Subcutaneous abdominal adipose tissue (tissue), 5 donors: Measurements from ENCODE around the gene RPL27A.

ENCODE experiments used
- H3K27ac ChIP-seq: one replicate; pipeline ENCODE4 v1.7.0; 2013; ENCODE audit warnings: low read depth, mild to moderate bottlenecking, inconsistent platforms, low read length, moderate library complexity
- H3K27me3 ChIP-seq, 5 donors: one replicate each; pipeline ENCODE4 v1.7.0; 2013; ENCODE audit warnings: low read length in 5 of 5, inconsistent platforms in 1 of 5; ENCODE audit not compliant: control insufficient read depth in 5 of 5, insufficient read depth in 4 of 5
- H3K36me3 ChIP-seq, 5 donors: one replicate each; pipeline ENCODE4 v1.7.0; 2013; ENCODE audit warnings: low read length in 5 of 5; ENCODE audit not compliant: control insufficient read depth in 5 of 5, insufficient read depth in 5 of 5
- H3K4me1 ChIP-seq, 5 donors: one replicate each; pipeline ENCODE4 v1.7.0; 2013; ENCODE audit warnings: low read length in 5 of 5, mild to moderate bottlenecking in 3 of 5, moderate library complexity in 1 of 5; ENCODE audit not compliant: control insufficient read depth in 5 of 5, insufficient read depth in 5 of 5
- H3K4me3 ChIP-seq, 5 donors: one replicate each; pipeline ENCODE4 v1.7.0; 2013; ENCODE audit warnings: low read length in 5 of 5, low read depth in 1 of 5
- H3K9ac ChIP-seq, 5 donors: one replicate each; pipeline ENCODE4 v1.7.0; 2013; ENCODE audit warnings: low read length in 5 of 5, mild to moderate bottlenecking in 4 of 5, moderate library complexity in 3 of 5
- H3K9me3 ChIP-seq, 5 donors: one replicate each; pipeline ENCODE4 v1.7.0; 2013; ENCODE audit warnings: low read length in 5 of 5; ENCODE audit not compliant: control insufficient read depth in 5 of 5
- donor health status: healthy.
- donor health status: healthy.
- donor health status: healthy.
- donor health status: healthy.
- donor health status: healthy.

RPL27A gene

GRCh38 chr11:8726395-8726794, 43.8 kb downstream of the RPL27A start:
- H3K36me3 ChIP-seq = peaks cover 0 to 14% (median 10%) of the 10 kb centered on the region in 5 donors
- H3K4me1 ChIP-seq = peaks cover 5 to 32% (median 8%) of the 10 kb centered on the region in 5 donors
- no peaks in the 10 kb centered on the region for H3K27me3 ChIP-seq
- no peak overlapping the region for H3K9ac ChIP-seq
- H3K27ac ChIP-seq = no peak overlapping the region
- no peaks in the 10 kb centered on the region for H3K9me3 ChIP-seq
- no peak overlapping the region for H3K4me3 ChIP-seq

- H3K27ac ChIP-seq = no peak overlapping the region
- H3K9me3 ChIP-seq = no peaks in the 10 kb centered on the region
These were observed 46.0 kb downstream of the RPL27A start for GRCh38 chr11:8728563-8728962.

GRCh38 chr11:8729067-8729466, 46.5 kb downstream of the RPL27A start:
- Histone ChIP-seq H3K27me3 (no peaks in the 10 kb centered on the region), H3K9me3 (no peaks in the 10 kb centered on the region), H3K4me1 (peaks cover 8 to 36% (median 22%) of the 10 kb centered on the region in 5 donors), H3K36me3 (peaks cover 0 to 14% (median 10%) of the 10 kb centered on the region in 5 donors), H3K9ac (no peak overlapping the region), H3K27ac (no peak overlapping the region), H3K4me3 (no peak overlapping the region)

More at GRCh38 chr11:8728563-8728962, 46.0 kb downstream of the RPL27A start:
- peaks cover 0 to 14% (median 10%) of the 10 kb centered on the region in 5 donors for H3K36me3 ChIP-seq
- no peak overlapping the region for H3K9ac ChIP-seq
- no peak overlapping the region for H3K4me3 ChIP-seq
- H3K27me3 ChIP-seq = no peaks in the 10 kb centered on the region
- H3K4me1 ChIP-seq = peaks cover 8 to 33% (median 22%) of the 10 kb centered on the region in 5 donors

- Histone ChIP-seq H3K36me3 (peaks cover 0 to 10% (median 9%) of the 10 kb centered on the region in 5 donors), H3K9ac (no peak overlapping the region), H3K27me3 (no peaks in the 10 kb centered on the region), H3K4me1 (peaks cover 9 to 38% (median 24%) of the 10 kb centered on the region in 5 donors), H3K27ac (no peak overlapping the region), H3K4me3 (no peak overlapping the region), H3K9me3 (no peaks in the 10 kb centered on the region)
These were observed 47.5 kb downstream of the RPL27A start for GRCh38 chr11:8729837-8730696.

GRCh38 chr11:8730697-8731020, 48.1 kb downstream of the RPL27A start:
- Histone ChIP-seq H3K36me3 (peaks cover 0 to 10% (median 8%) of the 10 kb centered on the region in 5 donors), H3K27ac (no peak overlapping the region), H3K9me3 (no peaks in the 10 kb centered on the region), H3K27me3 (no peaks in the 10 kb centered on the region), H3K9ac (no peak overlapping the region), H3K4me1 (peaks cover 12 to 43% (median 27%) of the 10 kb centered on the region in 5 donors), H3K4me3 (no peak overlapping the region)

- Histone ChIP-seq H3K9ac (peak overlapping the region in 1 of 5 donors; percentile 3), H3K9me3 (no peaks in the 10 kb centered on the region), H3K27ac (peak overlapping the region; percentile 77), H3K27me3 (no peaks in the 10 kb centered on the region), H3K36me3 (peaks cover 0 to 10% (median 4%) of the 10 kb centered on the region in 5 donors), H3K4me3 (no peak overlapping the region), H3K4me1 (peaks cover 12 to 40% (median 27%) of the 10 kb centered on the region in 5 donors)
These were observed 49.2 kb downstream of the RPL27A start for GRCh38 chr11:8731647-8732323.

- Histone ChIP-seq H3K27me3 (no peaks in the 10 kb centered on the region), H3K36me3 (peaks cover 0 to 10% (median 4%) of the 10 kb centered on the region in 5 donors), H3K9ac (peak overlapping the region in 1 of 5 donors; percentile 3), H3K9me3 (no peaks in the 10 kb centered on the region), H3K4me1 (peaks cover 12 to 35% (median 27%) of the 10 kb centered on the region in 5 donors), H3K4me3 (no peak overlapping the region), H3K27ac (peak overlapping the region; percentile 77)
These were observed 49.7 kb downstream of the RPL27A start for GRCh38 chr11:8732324-8732670.

- H3K4me1 ChIP-seq = peaks cover 12 to 32% (median 27%) of the 10 kb centered on the region in 5 donors
- peak overlapping the region; percentile 77 for H3K27ac ChIP-seq
- no peaks in the 10 kb centered on the region for H3K27me3 ChIP-seq
- peaks cover 0 to 10% (median 4%) of the 10 kb centered on the region in 5 donors for H3K36me3 ChIP-seq
- no peak overlapping the region for H3K4me3 ChIP-seq
- no peaks in the 10 kb centered on the region for H3K9me3 ChIP-seq
- peak overlapping the region in 3 of 5 donors; percentile 3 to 49 (median 14) for H3K9ac ChIP-seq
These were observed 50.2 kb downstream of the RPL27A start for GRCh38 chr11:8732748-8733241.

- Histone ChIP-seq H3K4me3 (no peak overlapping the region), H3K36me3 (peaks cover 0 to 10% (median 4%) of the 10 kb centered on the region in 5 donors), H3K9ac (no peak overlapping the region), H3K27me3 (no peaks in the 10 kb centered on the region), H3K4me1 (peaks cover 12 to 32% (median 27%) of the 10 kb centered on the region in 5 donors), H3K9me3 (no peaks in the 10 kb centered on the region), H3K27ac (peak overlapping the region; percentile 77)
These were observed 51.3 kb downstream of the RPL27A start for GRCh38 chr11:8733852-8734251.

GRCh38 chr11:8735094-8735493, 52.5 kb downstream of the RPL27A start:
- no peaks in the 10 kb centered on the region for H3K9me3 ChIP-seq
- no peak overlapping the region for H3K4me3 ChIP-seq
- peaks cover 12 to 34% (median 32%) of the 10 kb centered on the region in 5 donors for H3K4me1 ChIP-seq
- no peak overlapping the region for H3K27ac ChIP-seq
- peaks cover 0 to 6% (median 0%) of the 10 kb centered on the region in 5 donors for H3K36me3 ChIP-seq
- no peaks in the 10 kb centered on the region for H3K27me3 ChIP-seq
- H3K9ac ChIP-seq = no peak overlapping the region
